Brain microvascular endothelial cell (primary cell): Measurements from ENCODE around the gene EBNA1BP2.
"Not testable (repeated sequence)": the region's sequence is repeated elsewhere in the genome, so short reads cannot be mapped to it uniquely, and the experiment has no call there.

Experiments
- DNase-seq: peaks from one replicate; pipeline ENCODE4 v3.0.0-alpha.2; 2020
- H3K27ac ChIP-seq: fragments of 250-450 bp; sonication (Bioruptor Pico); 2 replicates; pipeline ENCODE4 v1.5.1; 2020; ENCODE audit warnings: mild to moderate bottlenecking, moderate library complexity
- H3K27me3 ChIP-seq: fragments of 250-450 bp; sonication (Bioruptor Pico); replicated peaks from 2 replicates; pipeline ENCODE4 v1.5.1; 2020; ENCODE audit warnings: mild to moderate bottlenecking
- H3K36me3 ChIP-seq: fragments of 250-450 bp; sonication (Bioruptor Pico); replicated peaks from 2 replicates; pipeline ENCODE4 v1.5.1; 2020; ENCODE audit warnings: mild to moderate bottlenecking
- H3K4me3 ChIP-seq: 2 replicates; pipeline ENCODE4 v1.5.1; 2011; ENCODE audit warnings: low read depth, mild to moderate bottlenecking, control low read depth, low read length, moderate library complexity
- CTCF ChIP-seq: IDR thresholded peaks from 2 replicates; pipeline ENCODE4 v1.5.1; 2011; ENCODE audit warnings: low read depth, mild to moderate bottlenecking, moderate library complexity, low read length, control low read depth, inconsistent platforms; ENCODE audit errors: missing control alignments
- in situ Hi-C: cut with HindIII; loops from 2 replicates; pipeline ENCODE4 v1.10.0; 2017; ENCODE audit warnings: low sequenced_read_pairs, low pct_ligation_motif_present

EBNA1BP2 gene

GRCh38 chr1:43171876-43172526, at the start of gene EBNA1BP2, which contains the start of gene CFAP57:
TSS of gene EBNA1BP2 (minus strand) at chr1:43172290. CDS start at chr1:43172118, 172 bp downstream.
TSS of gene CFAP57 (plus strand) at chr1:43172330. CDS start at chr1:43172754, 424 bp downstream.
- peaks cover 27% of the 10 kb centered on the region for H3K36me3 ChIP-seq
- in situ Hi-C loops, result no loop called here
- peak; percentile 95 for DNase-seq
- H3K27ac ChIP-seq, result peak within 1 kb of the TSS; percentile 63
- H3K4me3 ChIP-seq, result peak within 1 kb of the TSS; percentile 98
- no peak for TF ChIP-seq CTCF
- H3K27me3 ChIP-seq, result no peaks in the 10 kb centered on the region

GRCh38 chr1:43221797-43222196, 49.7 kb upstream of the EBNA1BP2 start:
- Histone ChIP-seq H3K27ac (no peak overlapping the region), H3K27me3 (no peaks in the 10 kb centered on the region), H3K4me3 (no peak overlapping the region), H3K36me3 (no peaks in the 10 kb centered on the region)
- DNase-seq, result no peak
- no peak for TF ChIP-seq CTCF
- in situ Hi-C loops, result no loop called here

GRCh38 chr1:43220905-43221778, 49.1 kb upstream of the EBNA1BP2 start:
- no peak for DNase-seq
- no peaks in the 10 kb centered on the region for H3K36me3 ChIP-seq
- in situ Hi-C loops, result no loop called here
- TF ChIP-seq CTCF, result no peak
- H3K4me3 ChIP-seq, result no peak overlapping the region
- H3K27me3 ChIP-seq, result no peaks in the 10 kb centered on the region
- no peak overlapping the region for H3K27ac ChIP-seq

GRCh38 chr1:43217747-43218146, 45.7 kb upstream of the EBNA1BP2 start:
- Histone ChIP-seq H3K4me3 (no peak overlapping the region), H3K27me3 (no peaks in the 10 kb centered on the region), H3K36me3 (no peaks in the 10 kb centered on the region), H3K27ac (no peak overlapping the region)
- in situ Hi-C loops, result no loop called here
- no peak for TF ChIP-seq CTCF
- no peak for DNase-seq

GRCh38 chr1:43214501-43215444, 42.7 kb upstream of the EBNA1BP2 start:
- in situ Hi-C loops, result no loop called here
- no peak overlapping the region for H3K27ac ChIP-seq
- H3K36me3 ChIP-seq, result no peaks in the 10 kb centered on the region
- DNase-seq, result no peak
- TF ChIP-seq CTCF, result no peak
- no peaks in the 10 kb centered on the region for H3K27me3 ChIP-seq
- H3K4me3 ChIP-seq, result no peak overlapping the region

- H3K27me3 ChIP-seq, DNase-seq, in situ Hi-C loops, H3K36me3 ChIP-seq, H3K4me3 ChIP-seq: not testable (repeated sequence)
- peak overlapping the region; percentile 98 for H3K27ac ChIP-seq
Measured at GRCh38 chr1:43208277-43208676, 36.2 kb upstream of the EBNA1BP2 start.
